H9 (cell line): Measurements from ENCODE around the gene VASN. TPM values are rescaled to one million over a fixed set of nuclear protein-coding genes. Genes with fewer than 3 reads are reported as not detected.

ENCODE experiments used
- DNase-seq: peaks from one replicate; pipeline ENCODE4 v3.0.0-alpha.2; 2017
- H2AFZ ChIP-seq: one replicate; pipeline ENCODE4 v1.6.1; 2013; ENCODE audit warnings: mild to moderate bottlenecking, low read length, control low read depth, moderate library complexity
- H2AK5ac ChIP-seq: 2 replicates; pipeline ENCODE4 v1.6.1; 2013; ENCODE audit warnings: low read length, control low read depth, mixed read lengths; ENCODE audit not compliant: insufficient read length
- H2BK120ac ChIP-seq: one replicate; pipeline ENCODE4 v1.6.1; 2013; ENCODE audit warnings: low read depth, mild to moderate bottlenecking, low read length, control low read depth, inconsistent platforms; ENCODE audit not compliant: poor library complexity, severe bottlenecking
- H2BK12ac ChIP-seq: 2 replicates; pipeline ENCODE4 v1.6.1; 2013; ENCODE audit warnings: low read length, control low read depth, mixed read lengths, low read depth; ENCODE audit not compliant: insufficient read length
- H2BK15ac ChIP-seq: 2 replicates; pipeline ENCODE4 v1.6.1; 2013; ENCODE audit warnings: low read depth, low read length, control low read depth
- H2BK20ac ChIP-seq: one replicate; pipeline ENCODE4 v1.6.1; 2013; ENCODE audit warnings: low read depth, mild to moderate bottlenecking, low read length, control low read depth, inconsistent platforms; ENCODE audit not compliant: poor library complexity, severe bottlenecking
- H2BK5ac ChIP-seq: 2 replicates; pipeline ENCODE4 v1.6.1; 2013; ENCODE audit warnings: low read length, control low read depth, mixed read lengths; ENCODE audit not compliant: insufficient read length
- H3K14ac ChIP-seq: 2 replicates; pipeline ENCODE4 v1.6.1; 2013; ENCODE audit warnings: low read length, control low read depth; ENCODE audit not compliant: insufficient read depth
- H3K18ac ChIP-seq: 2 replicates; pipeline ENCODE4 v1.6.1; 2013; ENCODE audit warnings: low read depth, mild to moderate bottlenecking, mixed read lengths, low read length, control low read depth; ENCODE audit not compliant: insufficient read length
- H3K23ac ChIP-seq: 2 replicates; pipeline ENCODE4 v1.6.1; 2013; ENCODE audit warnings: low read length, control low read depth, mixed read lengths, low read depth; ENCODE audit not compliant: insufficient read length
- H3K23me2 ChIP-seq: 2 replicates; pipeline ENCODE4 v1.6.1; 2013; ENCODE audit warnings: low read depth, mild to moderate bottlenecking, mixed read lengths, low read length, control low read depth; ENCODE audit not compliant: insufficient read length, poor library complexity, severe bottlenecking
- H3K27ac ChIP-seq: 2 replicates; pipeline ENCODE4 v1.5.1; 2013; ENCODE audit warnings: low read length, control low read depth, mixed read lengths, low read depth; ENCODE audit not compliant: insufficient read length
- H3K27me3 ChIP-seq: 2 replicates; pipeline ENCODE4 v1.6.1; 2013; ENCODE audit warnings: low read length, control low read depth, inconsistent platforms; ENCODE audit not compliant: insufficient read depth
- H3K4ac ChIP-seq: 2 replicates; pipeline ENCODE4 v1.6.1; 2013; ENCODE audit warnings: low read depth, mild to moderate bottlenecking, control low read depth, inconsistent platforms, low read length, moderate library complexity
- H3K4me1 ChIP-seq: 2 replicates; pipeline ENCODE4 v1.6.1; 2013; ENCODE audit warnings: low read length, control low read depth, inconsistent platforms; ENCODE audit not compliant: insufficient read depth
- H3K4me2 ChIP-seq: 2 replicates; pipeline ENCODE4 v1.6.1; 2013; ENCODE audit warnings: low read length, control low read depth, mixed read lengths; ENCODE audit not compliant: insufficient read length, insufficient read depth
- H3K56ac ChIP-seq: 2 replicates; pipeline ENCODE4 v1.6.1; 2013; ENCODE audit warnings: low read depth, mild to moderate bottlenecking, mixed read lengths, low read length, control low read depth; ENCODE audit not compliant: insufficient read length
- H3K79me1 ChIP-seq: 2 replicates; pipeline ENCODE4 v1.6.1; 2013; ENCODE audit warnings: low read depth, mild to moderate bottlenecking, moderate library complexity, low read length, control low read depth, inconsistent platforms; ENCODE audit not compliant: insufficient read depth, poor library complexity, severe bottlenecking
- H3K79me2 ChIP-seq: 2 replicates; pipeline ENCODE4 v1.6.1; 2013; ENCODE audit warnings: low read length, control low read depth, inconsistent platforms; ENCODE audit not compliant: insufficient read depth
- H3K9ac ChIP-seq: 2 replicates; pipeline ENCODE4 v1.6.1; 2013; ENCODE audit warnings: low read length, control low read depth, mixed read lengths; ENCODE audit not compliant: insufficient read length; ENCODE audit errors: extremely low read depth
- H3K9me3 ChIP-seq: one replicate; pipeline ENCODE4 v1.6.1; 2013; ENCODE audit warnings: low read depth, low read length, inconsistent platforms; ENCODE audit not compliant: control insufficient read depth
- H3T11ph ChIP-seq: one replicate; pipeline ENCODE4 v1.6.1; 2013; ENCODE audit warnings: mild to moderate bottlenecking, low read length, control low read depth, inconsistent platforms
- H4K20me1 ChIP-seq: one replicate; pipeline ENCODE4 v1.6.1; 2013; ENCODE audit not compliant: control insufficient read depth, insufficient read length, insufficient read depth
- H4K5ac ChIP-seq: 2 replicates; pipeline ENCODE4 v1.6.1; 2013; ENCODE audit warnings: low read depth, mild to moderate bottlenecking, mixed read lengths, low read length, control low read depth; ENCODE audit not compliant: insufficient read length
- H4K8ac ChIP-seq: replicated peaks from 2 replicates; pipeline ENCODE4 v1.6.1; 2013; ENCODE audit warnings: low read length, control low read depth, mixed read lengths, low read depth; ENCODE audit not compliant: insufficient read length
- H4K91ac ChIP-seq: 2 replicates; pipeline ENCODE4 v1.6.1; 2013; ENCODE audit warnings: low read depth, mild to moderate bottlenecking, moderate library complexity, mixed read lengths, low read length, control low read depth; ENCODE audit not compliant: insufficient read length
- H3K27ac Mint-ChIP-seq, 3 experiments: 2 replicates in 2 of 3; 3 replicates in 1 of 3; pipeline ENCODE4 v1.8.0; 2020 to 2021; ENCODE audit warnings: mixed read lengths in 3 of 3, mild to moderate bottlenecking in 1 of 3, moderate library complexity in 1 of 3
- H3K27me3 Mint-ChIP-seq: 2 replicates; pipeline ENCODE4 v1.8.0; 2021; ENCODE audit warnings: low read depth, mild to moderate bottlenecking, moderate library complexity, mixed read lengths
- H3K36me3 Mint-ChIP-seq, 3 experiments: 2 replicates in 2 of 3; 3 replicates in 1 of 3; pipeline ENCODE4 v1.8.0; 2020 to 2021; ENCODE audit warnings: low read depth in 3 of 3, mixed read lengths in 3 of 3; ENCODE audit not compliant: insufficient read depth in 1 of 3
- H3K4me1 Mint-ChIP-seq, 2 experiments: 2 replicates each; pipeline ENCODE4 v1.8.0; 2020; ENCODE audit warnings: mixed read lengths in 2 of 2
- H3K4me3 Mint-ChIP-seq, 2 experiments: 2 replicates in 1 of 2; 3 replicates in 1 of 2; pipeline ENCODE4 v1.8.0; 2020 to 2021; ENCODE audit warnings: mild to moderate bottlenecking in 2 of 2, mixed read lengths in 2 of 2, moderate library complexity in 1 of 2
- H3K9me3 Mint-ChIP-seq, 2 experiments: 2 replicates in 1 of 2; 3 replicates in 1 of 2; pipeline ENCODE4 v1.8.0; 2020; ENCODE audit warnings: mild to moderate bottlenecking in 2 of 2, mixed read lengths in 2 of 2, moderate library complexity in 1 of 2
- WGBS: extraction: QIAGEN DNeasy Blood & Tissue Kit; methylation state at CpG from one replicate; pipeline ENCODE4 v1.1.7; 2013; ENCODE audit warnings: missing lambda C conversion rate, low lambda C conversion rate, mixed read lengths; ENCODE audit not compliant: insufficient read length; ENCODE audit errors: extremely low coverage; 5-methylcytosine and 5-hydroxymethylcytosine counted together
- total RNA-seq: library from RNA; stranded (reverse); gene quantifications from 2 replicates; pipeline ENCODE4 v1.2.1, GENCODE V29; 2021
- TF ChIP-seq, protein P1 (sequence below): fragments of 200-600 bp; sonication (generic); conservative IDR thresholded peaks from 3 replicates; pipeline ENCODE4 v1.8.0; 2021; ENCODE audit warnings: antibody characterized with exemption, mild to moderate bottlenecking

VASN gene
- total RNA-seq, 1 experiment from 2014 or later: 11.0 TPM

DNA sequence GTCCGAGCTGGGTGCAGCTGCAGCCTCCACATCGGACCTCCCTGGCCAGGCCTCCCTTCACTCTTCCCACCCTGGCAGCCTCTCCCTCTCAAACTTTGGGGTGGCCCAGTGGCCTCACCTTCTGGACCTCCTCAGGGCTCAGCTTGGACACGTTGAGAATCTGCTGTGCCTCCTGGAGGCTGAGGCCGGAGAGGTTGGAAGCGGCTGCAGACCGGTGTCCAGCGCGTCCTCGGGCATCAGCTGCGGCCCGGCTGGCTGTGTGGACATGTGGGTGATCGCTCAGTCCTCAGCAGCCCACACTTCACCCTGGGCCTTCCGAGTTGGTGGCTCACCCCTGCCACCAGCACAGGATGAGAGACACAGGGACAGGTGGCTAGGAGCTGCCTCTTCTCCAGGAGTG lies 30.4 kb upstream of the VASN start:
- WGBS: no CpG with 5 or more reads among the region's 13 CpGs
- H3K27ac ChIP-seq: no peak overlapping the region
- H3K79me2 ChIP-seq: no peaks in the 10 kb centered on the region

More for the DNA sequence above, 30.4 kb upstream of the VASN start:
- H3K14ac ChIP-seq: no peak overlapping the region
- H2BK20ac ChIP-seq: no peak overlapping the region
- H3K4ac ChIP-seq: no peak overlapping the region
- H3K9ac ChIP-seq: no peak overlapping the region
- H4K5ac ChIP-seq: no peak overlapping the region
- no peak overlapping the region for H3K56ac ChIP-seq
- H3K79me1 ChIP-seq: no peaks in the 10 kb centered on the region
- no peaks in the 10 kb centered on the region for H3K23me2 ChIP-seq
- no peaks in the 10 kb centered on the region for H3K4me1 ChIP-seq
- H2AFZ ChIP-seq: no peak overlapping the region
- Mint-ChIP-seq H3K36me3 (peaks cover 23 to 40% (median 26%) of the 10 kb centered on the region in 3 experiments), H3K27ac (no peak overlapping the region; a peak in 1 of 7 replicates), H3K4me3 (no peak overlapping the region), H3K27me3 (peaks cover 4% of the 10 kb centered on the region), H3K9me3 (peaks cover 16 to 18% of the 10 kb centered on the region in 2 experiments), H3K4me1 (no peaks in the 10 kb centered on the region)
- no peak overlapping the region for H2BK15ac ChIP-seq
- no peak overlapping the region for H2BK12ac ChIP-seq
- no peaks in the 10 kb centered on the region for H3K27me3 ChIP-seq
- no peak overlapping the region for H4K8ac ChIP-seq
- H3T11ph ChIP-seq: no peak overlapping the region
- no peak for DNase-seq
- no peak overlapping the region for H3K4me2 ChIP-seq
- H4K20me1 ChIP-seq: no peaks in the 10 kb centered on the region
- no peak overlapping the region for H2BK5ac ChIP-seq
- H3K23ac ChIP-seq: no peak overlapping the region
- H3K18ac ChIP-seq: no peak overlapping the region
- H4K91ac ChIP-seq: no peak overlapping the region
- H2BK120ac ChIP-seq: no peak overlapping the region
- H2AK5ac ChIP-seq: no peak overlapping the region
- TF ChIP-seq, protein P1, sequence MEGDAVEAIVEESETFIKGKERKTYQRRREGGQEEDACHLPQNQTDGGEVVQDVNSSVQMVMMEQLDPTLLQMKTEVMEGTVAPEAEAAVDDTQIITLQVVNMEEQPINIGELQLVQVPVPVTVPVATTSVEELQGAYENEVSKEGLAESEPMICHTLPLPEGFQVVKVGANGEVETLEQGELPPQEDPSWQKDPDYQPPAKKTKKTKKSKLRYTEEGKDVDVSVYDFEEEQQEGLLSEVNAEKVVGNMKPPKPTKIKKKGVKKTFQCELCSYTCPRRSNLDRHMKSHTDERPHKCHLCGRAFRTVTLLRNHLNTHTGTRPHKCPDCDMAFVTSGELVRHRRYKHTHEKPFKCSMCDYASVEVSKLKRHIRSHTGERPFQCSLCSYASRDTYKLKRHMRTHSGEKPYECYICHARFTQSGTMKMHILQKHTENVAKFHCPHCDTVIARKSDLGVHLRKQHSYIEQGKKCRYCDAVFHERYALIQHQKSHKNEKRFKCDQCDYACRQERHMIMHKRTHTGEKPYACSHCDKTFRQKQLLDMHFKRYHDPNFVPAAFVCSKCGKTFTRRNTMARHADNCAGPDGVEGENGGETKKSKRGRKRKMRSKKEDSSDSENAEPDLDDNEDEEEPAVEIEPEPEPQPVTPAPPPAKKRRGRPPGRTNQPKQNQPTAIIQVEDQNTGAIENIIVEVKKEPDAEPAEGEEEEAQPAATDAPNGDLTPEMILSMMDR: no peak
- no peaks in the 10 kb centered on the region for H3K9me3 ChIP-seq
